ENCODE results near the gene GRM1.

Gene GRM1

GRCh38 chr6:146284311-146284710 lies 255.4 kb downstream of the GRM1 start:
- no peak for DNase-seq

DNA sequence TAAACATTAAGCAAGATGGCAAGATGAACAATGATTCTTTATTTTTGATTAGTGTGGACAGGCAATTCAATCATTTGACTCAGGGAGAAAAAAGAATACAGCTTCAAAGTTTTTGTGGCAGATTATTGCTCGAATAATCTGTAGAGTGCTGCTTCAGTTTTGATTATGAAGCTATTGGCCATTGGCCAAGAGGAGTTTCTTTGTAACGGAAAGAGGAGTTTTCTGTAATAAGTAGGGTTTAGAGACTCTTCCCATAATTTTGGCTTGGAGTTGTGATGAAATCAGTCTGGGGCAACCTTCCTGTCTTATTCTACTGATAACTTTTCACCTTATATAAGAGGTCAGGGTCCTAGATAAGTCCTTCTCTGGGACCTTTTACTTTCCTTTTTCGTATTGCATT lies 258.1 kb downstream of the GRM1 start:
- DNase-seq: no peak

- no peak for DNase-seq
These were observed 259.0 kb downstream of the GRM1 start for GRCh38 chr6:146287691-146288369.

- no peak for DNase-seq
These were observed 261.1 kb downstream of the GRM1 start for GRCh38 chr6:146289816-146290588.

DNA sequence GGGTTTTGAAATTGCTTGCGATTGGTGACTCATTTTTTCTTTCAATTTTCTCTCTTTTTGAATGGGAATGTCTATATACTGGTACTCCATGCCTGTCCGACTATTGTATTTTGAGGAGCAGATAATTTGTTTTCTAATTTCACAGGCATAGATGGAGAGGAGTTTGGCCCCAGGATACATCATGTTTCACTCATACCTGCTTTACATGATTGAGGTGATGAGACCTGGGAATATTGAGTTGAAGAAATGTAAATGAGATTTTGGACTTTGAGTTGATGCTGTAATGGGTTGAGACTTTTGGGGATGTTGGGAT lies 261.7 kb downstream of the GRM1 start:
- DNase-seq: no peak

- DNase-seq: no peak
These were observed 263.6 kb downstream of the GRM1 start for GRCh38 chr6:146292506-146292905.

GRCh38 chr6:146295695-146296094 lies 266.8 kb downstream of the GRM1 start:
- DNase-seq: no peak

DNA sequence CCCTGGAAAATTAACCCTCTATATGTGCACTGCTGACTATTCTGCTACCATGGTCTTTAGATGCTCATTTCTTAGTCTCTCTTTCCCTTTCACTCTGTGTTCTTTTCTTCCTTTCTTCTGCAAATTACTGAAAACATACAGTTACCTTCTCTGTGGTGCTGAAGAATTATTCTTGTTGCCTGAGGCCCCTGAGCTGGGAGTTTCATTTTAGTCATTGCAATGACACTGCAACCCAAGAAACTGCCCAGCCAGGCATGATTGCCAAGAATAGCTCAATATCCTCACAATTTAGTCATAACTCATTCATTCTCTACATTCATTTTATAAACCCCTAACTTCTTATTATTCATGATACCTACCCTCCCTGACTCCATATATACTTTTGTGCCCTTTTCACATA lies 269.0 kb downstream of the GRM1 start:
- no peak for DNase-seq

DNA sequence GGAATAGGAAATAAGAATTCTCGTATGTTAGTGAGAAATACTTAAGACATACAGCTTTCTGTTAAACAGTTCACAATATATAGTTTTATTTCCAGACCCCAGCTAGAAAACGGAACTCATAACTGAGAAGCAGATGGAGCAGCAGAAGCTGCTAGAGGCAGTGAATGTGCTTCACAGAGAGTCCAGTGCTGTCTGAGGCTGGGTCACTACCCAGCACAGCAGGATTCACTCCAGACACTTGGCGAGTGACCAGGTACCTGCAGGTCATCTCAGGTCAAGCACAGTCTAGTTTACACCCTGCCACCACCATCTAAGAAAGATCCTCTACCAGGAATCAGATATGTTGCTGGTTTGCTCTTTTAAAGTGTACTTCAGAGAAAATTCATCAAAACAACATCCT lies 271.7 kb downstream of the GRM1 start:
- DNase-seq: no peak

GRCh38 chr6:146301764-146302163 lies 272.9 kb downstream of the GRM1 start:
- DNase-seq: no peak

- DNase-seq: no peak
These were observed 274.1 kb downstream of the GRM1 start for GRCh38 chr6:146302994-146303393.

DNA sequence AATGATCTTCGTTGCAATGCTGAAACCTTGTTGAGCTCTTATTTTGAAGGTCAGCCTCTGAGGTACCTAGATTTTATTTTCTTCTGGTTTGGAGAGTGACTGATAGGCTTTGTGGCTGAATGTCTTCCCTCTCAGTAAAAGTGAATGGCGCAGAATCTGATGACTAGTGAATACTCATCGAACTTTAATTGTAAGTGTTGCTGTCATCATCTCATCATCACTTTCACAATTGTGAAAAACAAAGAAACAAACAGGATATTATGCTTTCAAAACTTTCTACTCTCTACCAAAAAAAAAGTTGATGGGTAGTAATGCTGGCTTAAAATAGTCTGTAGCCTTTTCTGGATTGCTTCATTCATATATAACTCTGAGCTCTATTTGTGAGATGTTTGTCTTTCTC lies 275.3 kb downstream of the GRM1 start:
- no peak for DNase-seq

- DNase-seq: no peak
These were observed 276.2 kb downstream of the GRM1 start for GRCh38 chr6:146305092-146305491.

GRCh38 chr6:146305951-146306350 lies 277.1 kb downstream of the GRM1 start:
- DNase-seq: no peak

DNA sequence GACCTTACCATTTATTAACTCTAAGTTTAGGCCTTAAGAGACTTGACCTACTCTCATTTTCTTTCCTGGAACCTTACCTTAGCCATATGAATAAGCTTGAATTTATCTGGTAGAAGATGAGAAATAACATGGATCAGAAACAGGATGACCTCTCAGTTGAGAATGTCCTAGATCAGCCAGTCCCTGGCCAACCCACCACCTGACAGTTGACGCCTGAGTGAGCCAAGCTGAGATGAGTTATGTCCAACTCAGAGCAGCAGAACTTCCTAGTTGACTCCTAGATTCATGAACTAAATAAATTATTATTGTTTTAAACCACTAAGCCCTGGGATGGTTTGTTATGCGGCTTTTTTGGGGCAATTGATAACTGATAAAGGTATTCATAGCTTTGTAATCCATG lies 281.8 kb downstream of the GRM1 start:
- DNase-seq: no peak

DNA sequence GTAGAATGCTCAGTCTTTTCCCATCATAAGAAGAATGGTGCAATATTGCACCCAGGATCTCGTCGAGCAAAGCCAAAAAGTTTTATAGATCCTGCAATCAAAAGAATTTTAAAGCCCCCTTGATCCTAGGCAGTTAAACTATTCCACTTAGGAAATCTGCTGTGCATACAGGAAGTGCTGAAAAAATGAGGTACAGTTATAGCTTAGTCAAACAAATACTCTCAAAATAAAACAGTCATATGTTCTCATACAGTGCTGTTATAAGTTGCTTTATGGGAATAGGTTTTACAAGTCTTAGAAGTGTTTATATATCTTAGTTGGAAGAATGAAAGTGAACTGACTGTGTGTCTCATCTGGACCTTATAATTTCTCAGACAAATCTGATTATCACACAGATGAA lies 282.2 kb downstream of the GRM1 start:
- DNase-seq: no peak

DNA sequence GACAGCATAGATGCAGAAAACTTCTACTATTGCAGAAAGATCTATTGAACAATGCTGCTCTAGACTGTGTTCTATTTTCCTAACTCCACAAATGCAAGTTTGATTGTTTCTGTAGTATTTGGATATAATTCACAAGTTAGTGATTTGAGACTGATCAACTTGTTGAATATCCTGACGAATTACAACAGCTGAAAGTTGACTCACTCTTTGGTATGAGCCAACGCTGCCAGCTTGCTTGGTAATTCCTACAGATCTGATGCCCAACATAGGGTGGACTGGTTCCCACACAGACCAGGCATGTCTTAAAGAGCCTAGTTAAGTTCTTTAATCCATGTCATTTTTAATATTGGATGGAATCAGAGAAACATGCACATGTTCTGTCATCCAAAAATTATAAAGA lies 283.7 kb downstream of the GRM1 start:
- DNase-seq: no peak

- no peak for DNase-seq
These were observed 286.7 kb downstream of the GRM1 start for GRCh38 chr6:146315381-146316174.

- no peak for DNase-seq
These were observed 287.3 kb downstream of the GRM1 start for GRCh38 chr6:146316175-146316495.

DNA sequence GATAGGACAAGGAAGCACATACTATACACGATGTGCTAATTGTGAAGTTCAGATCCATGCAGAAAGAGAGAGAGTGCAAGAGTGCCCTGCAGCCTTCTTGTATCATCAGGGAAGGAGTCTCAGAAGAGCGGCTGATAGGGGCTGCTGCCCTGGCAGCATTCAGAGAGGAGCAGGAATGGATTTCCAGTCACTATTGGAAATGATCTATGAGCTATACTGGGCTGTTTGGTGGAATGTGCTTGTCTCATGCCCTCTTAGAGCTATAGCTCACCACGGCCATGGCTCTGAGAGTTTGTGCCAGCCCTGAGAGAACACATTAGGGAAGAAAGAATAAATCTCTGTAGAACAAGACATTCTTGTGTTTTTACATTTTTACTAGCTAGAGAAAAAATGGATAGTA lies 302.2 kb downstream of the GRM1 start:
- DNase-seq: no peak

DNA sequence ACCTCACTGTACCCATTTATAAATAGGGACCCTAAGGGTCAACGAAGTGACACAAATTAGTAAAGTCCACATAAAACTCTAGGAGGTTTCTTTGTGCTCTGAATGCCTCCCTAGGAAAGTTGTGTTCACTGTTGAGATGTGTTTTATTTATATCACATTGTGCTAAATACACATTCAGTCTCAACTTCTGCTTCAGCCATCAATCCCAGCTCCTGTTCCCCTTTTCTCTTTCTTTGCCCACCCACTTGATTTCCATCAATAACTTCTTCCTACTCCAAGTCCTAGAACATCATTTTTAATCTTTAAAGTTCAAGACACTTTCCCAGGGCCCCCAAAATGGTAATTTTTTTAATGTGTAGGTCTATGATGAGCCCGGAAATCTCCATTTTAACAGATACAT lies 306.5 kb downstream of the GRM1 start:
- no peak for DNase-seq

DNA sequence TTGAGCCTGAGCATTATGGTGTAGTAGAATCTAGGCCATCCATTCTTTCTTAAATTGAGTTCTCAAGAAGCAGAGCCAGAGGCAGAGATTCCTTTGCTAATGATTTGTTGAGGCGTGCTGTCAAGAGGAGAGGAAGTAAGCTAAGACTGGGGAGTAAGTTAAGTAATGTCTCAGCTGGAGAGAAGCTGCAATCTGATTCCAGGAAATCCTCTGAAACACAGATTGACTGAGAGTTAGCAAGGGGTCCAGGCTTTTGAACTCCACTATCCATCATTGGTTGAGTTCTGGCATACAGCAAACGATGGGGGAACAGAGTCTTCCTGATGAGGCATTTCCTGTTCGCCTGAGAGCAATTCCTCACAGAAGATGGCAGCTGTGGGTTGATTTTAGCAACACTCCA lies 307.3 kb downstream of the GRM1 start:
- DNase-seq: no peak

DNA sequence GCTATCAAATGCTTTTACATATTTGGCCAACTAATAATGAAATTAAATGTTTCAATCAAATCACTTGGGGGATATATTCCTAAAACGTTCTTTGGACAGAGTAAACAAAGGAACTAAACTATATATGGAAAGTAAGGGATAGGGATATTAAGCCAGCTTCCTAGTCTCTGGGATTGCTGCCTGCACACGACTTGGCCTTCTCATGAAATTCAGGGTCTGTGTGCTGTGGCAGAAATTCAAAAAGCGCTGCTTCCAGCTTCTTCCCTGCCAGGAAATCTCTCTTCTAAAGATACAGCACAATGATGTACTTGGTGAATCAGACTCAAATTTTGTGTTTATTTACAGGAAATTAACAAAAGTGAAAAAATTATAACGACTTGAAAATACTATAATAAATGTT lies 308.5 kb downstream of the GRM1 start:
- no peak for DNase-seq

DNA sequence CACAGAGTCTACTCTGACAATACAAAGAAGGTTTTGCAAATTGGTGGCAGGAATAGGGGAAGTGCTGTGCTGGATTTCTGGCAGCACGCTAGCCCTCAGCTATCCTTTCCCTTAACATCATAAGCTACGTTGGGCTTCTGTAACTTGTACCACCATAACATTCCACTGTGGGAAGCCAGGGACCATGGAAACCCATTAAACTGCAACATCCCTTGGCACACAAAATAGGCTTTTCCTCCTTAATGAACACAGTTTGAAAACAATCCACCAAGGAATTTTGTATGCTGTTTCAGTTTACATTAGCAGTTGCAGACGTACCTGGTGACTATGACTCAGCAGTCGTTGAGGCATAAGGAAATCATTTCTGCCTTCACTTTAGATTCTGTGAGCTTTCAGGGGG lies 310.9 kb downstream of the GRM1 start:
- no peak for DNase-seq
